Stomach (tissue), 4 donors: ENCODE measurements around the gene DMRT1.

Source experiments
- CTCF ChIP-seq, 7 experiments: fragments of 450-650 bp in 4 of 7; fragments of 200-600 bp in 3 of 7; sonication (generic) in 3 of 7; IDR thresholded peaks; one replicate each; pipeline ENCODE4 v1.5.1; 2016 to 2019; ENCODE audit warnings: antibody characterized with exemption in 7 of 7, control low read depth in 2 of 7, mild to moderate bottlenecking in 1 of 7
- EP300 ChIP-seq: sonication (generic); formaldehyde crosslinking; IDR thresholded peaks from one replicate; pipeline ENCODE4 v1.6.1; 2017; ENCODE audit warnings: antibody characterized with exemption
- POLR2AphosphoS5 ChIP-seq, 3 donors: sonication (generic); formaldehyde crosslinking; IDR thresholded peaks; one replicate each; pipeline ENCODE4 v1.6.1; 2016; ENCODE audit warnings: antibody characterized with exemption in 3 of 3

GRCh38 chr9:841371-842209 lies at the start of gene DMRT1:
- no peak for TF ChIP-seq POLR2AphosphoS5 (IDR thresholded peaks at IDR 0.05)
- no peak for TF ChIP-seq EP300
- no peak for TF ChIP-seq CTCF (IDR thresholded peaks at IDR 0.05)
